ENCODE data around the gene PARP3.

DNA sequence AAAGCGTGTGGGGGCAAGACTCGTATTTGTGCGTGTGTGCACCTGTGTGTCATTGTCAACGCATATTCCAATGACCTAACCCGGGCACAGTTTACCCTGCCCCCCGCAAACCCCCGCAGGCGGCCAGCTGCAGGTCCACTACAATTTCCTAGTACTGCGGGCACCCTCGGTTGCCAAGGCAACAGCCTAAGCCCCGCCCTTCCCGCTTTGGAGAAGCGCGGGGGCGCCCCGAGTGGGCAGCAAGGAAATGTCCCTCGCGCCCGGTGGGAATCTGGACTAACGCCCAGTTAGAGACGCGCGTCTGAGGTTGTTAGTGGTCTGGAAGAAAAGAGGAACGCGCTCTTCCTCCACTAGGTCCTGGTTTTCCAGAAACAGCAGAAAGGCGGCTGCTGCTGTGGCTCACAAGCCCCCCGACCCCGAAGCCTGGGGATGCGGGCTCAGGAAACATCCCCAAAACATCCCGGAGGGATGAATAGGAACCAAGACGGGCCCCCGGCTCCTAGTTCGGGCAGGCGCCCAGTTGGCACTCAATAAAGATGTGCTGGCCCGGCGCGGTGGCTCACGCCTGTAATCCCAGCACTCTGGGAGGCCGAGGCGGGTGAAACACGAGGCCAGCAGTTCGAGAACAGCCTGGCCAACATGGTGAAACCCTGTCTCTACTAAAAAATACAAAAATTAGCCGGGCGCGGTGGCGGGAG, 33.8 kb downstream of the PARP3 start:
- TF ChIP-seq, protein P1, sequence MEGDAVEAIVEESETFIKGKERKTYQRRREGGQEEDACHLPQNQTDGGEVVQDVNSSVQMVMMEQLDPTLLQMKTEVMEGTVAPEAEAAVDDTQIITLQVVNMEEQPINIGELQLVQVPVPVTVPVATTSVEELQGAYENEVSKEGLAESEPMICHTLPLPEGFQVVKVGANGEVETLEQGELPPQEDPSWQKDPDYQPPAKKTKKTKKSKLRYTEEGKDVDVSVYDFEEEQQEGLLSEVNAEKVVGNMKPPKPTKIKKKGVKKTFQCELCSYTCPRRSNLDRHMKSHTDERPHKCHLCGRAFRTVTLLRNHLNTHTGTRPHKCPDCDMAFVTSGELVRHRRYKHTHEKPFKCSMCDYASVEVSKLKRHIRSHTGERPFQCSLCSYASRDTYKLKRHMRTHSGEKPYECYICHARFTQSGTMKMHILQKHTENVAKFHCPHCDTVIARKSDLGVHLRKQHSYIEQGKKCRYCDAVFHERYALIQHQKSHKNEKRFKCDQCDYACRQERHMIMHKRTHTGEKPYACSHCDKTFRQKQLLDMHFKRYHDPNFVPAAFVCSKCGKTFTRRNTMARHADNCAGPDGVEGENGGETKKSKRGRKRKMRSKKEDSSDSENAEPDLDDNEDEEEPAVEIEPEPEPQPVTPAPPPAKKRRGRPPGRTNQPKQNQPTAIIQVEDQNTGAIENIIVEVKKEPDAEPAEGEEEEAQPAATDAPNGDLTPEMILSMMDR (IDR thresholded peaks at IDR 0.05; ENCODE audit: borderline replicate concordance, extremely low read depth, low read length, poor library complexity, severe bottlenecking): no peak
- TF ChIP-seq EZH2 (IDR thresholded peaks at IDR 0.05; ENCODE audit: borderline replicate concordance, low read depth, low read length, severe bottlenecking): no peak
